ENCODE results near the gene TRMT2A. TPM values are rescaled to one million over a fixed set of nuclear protein-coding genes. Genes with fewer than 3 reads are reported as not detected.

Gene TRMT2A
- total RNA-seq, 2 donors from 2014 or later, result 76.8 to 98.6 TPM

DNA sequence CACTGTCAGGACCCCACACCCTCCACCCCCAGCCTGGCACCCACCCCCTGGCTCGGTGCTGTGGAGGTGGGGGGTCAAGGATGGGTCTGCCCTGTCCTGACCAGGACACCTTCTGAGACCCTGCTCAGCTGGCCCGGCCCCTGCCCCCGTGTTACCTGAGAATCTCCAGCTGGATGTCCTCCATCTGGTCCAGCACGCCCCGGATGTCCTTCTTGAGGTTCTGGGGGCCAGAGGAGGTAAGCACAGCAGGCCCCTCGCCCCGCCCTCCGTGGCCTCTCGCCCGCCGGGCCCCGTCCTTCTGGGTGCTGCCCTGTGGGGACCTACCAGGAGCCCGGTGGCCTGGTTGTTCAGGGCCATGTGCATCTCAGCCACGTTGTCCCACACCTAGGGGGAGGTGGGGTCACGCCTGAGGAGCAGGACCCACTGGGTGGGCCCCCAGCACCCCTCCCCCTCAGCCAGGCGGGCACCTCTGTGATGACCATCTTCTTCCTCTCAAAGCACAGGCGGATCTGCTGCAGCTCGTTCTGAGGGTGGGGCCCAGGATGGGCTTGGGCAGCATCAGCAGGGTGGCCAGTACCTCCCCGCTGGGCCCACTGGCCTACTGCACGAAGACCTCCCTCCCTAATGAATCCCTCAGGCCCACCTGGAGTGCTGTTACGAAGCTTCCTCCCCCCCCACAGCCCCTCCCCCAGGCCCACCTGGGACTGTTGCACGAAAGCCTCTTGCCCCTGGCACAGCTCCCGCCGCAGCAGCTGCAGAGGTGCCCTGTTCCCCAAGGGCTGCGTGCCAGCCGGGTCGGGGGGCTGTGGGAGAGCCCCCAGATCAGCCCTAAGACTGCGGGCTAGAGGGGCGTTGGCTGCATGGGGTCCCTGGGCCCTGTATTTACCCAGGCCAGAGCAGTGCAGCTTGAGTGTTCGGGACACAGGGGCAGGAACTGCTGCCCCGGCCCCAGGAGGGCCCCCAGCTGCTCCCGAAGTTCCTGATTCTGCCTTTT lies 32.5 kb upstream of the TRMT2A start:
- H3K27me3 ChIP-seq, result no peaks in the 10 kb centered on the region
- H3K27ac ChIP-seq, result no peak overlapping the region
- no peak for ATAC-seq
- no peak for TF ChIP-seq POLR2A (IDR thresholded peaks at IDR 0.05)
- TF ChIP-seq, protein P1, sequence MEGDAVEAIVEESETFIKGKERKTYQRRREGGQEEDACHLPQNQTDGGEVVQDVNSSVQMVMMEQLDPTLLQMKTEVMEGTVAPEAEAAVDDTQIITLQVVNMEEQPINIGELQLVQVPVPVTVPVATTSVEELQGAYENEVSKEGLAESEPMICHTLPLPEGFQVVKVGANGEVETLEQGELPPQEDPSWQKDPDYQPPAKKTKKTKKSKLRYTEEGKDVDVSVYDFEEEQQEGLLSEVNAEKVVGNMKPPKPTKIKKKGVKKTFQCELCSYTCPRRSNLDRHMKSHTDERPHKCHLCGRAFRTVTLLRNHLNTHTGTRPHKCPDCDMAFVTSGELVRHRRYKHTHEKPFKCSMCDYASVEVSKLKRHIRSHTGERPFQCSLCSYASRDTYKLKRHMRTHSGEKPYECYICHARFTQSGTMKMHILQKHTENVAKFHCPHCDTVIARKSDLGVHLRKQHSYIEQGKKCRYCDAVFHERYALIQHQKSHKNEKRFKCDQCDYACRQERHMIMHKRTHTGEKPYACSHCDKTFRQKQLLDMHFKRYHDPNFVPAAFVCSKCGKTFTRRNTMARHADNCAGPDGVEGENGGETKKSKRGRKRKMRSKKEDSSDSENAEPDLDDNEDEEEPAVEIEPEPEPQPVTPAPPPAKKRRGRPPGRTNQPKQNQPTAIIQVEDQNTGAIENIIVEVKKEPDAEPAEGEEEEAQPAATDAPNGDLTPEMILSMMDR (IDR thresholded peaks at IDR 0.05), result no peak
- no peak for DNase-seq
- intact Hi-C loops (cut with DNase I), result no loop called here
- H3K4me1 ChIP-seq, result no peaks in the 10 kb centered on the region
- H3K9me3 ChIP-seq, result no peaks in the 10 kb centered on the region
- H3K4me3 ChIP-seq, result no peak overlapping the region
- 55 to 67% methylated on average over 11 to 30 of the region's 32 CpGs for WGBS, 2 donors
- H3K36me3 ChIP-seq (replicated peaks in 1 of 2; ENCODE audit: insufficient read depth in 1 of 2, low read depth in 2 of 2), result no peaks in the 10 kb centered on the region

DNA sequence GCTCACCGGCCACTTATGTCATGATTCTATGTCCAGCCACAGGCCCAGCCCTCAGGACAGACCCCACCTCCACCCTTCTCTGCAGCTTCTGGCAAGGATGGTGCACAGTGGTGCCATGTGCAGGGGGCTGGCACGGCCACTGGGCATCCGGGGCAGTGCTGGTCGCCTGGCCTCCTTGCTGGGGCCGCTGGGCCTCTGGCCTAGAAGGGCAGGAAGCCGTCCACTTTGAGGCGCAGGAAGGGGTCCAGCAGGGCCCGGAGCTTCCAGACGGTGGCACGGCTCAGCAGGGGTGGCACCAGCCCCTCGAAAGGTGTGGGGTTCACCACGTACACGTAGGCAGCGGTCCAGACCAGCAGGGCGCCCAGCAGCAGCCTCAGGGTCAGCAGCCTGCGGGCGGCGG lies 31.4 kb upstream of the TRMT2A start:
- intact Hi-C loops (cut with DNase I), result no loop called here
- no peak for ATAC-seq
- no peak overlapping the region for H3K27ac ChIP-seq

DNA sequence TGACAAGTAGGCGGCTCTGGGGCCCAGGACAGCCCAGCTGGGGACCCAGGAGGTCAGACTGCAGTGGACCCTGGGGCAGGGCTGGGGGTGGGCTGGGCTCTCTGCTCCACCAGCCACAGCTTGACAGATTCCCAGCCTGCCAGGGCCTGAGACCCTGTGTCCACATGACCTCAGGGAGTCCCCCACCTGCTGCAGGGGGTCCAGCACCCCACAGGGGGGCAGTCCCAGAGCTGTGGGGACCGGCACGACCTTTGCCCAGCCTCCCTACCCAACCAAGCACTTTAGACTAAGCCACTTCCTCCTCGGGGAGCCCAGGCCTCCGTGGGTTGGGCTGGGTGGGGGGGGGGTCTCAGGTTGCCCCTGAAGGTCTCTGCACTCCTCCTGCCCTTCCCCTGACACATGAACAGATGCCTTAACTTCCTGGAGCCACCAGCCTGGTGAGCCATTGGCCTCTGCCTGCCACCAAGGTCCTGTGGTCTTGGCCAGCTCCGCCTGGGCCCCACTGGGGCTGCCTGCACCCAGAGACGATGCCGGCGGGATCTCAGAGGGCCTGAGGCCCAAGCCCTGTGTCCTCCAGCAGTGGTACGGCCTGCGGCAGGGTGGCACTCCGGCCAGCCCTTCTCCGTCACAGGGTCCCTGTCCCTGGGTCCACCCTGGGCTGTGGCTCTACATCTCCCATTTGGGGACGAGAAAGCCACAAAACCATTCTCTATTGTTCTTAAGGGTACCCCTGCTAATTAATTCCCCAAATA lies 30.4 kb upstream of the TRMT2A start:
- Histone ChIP-seq H3K9me3 (no peaks in the 10 kb centered on the region), H3K36me3 (replicated peaks in 1 of 2; ENCODE audit: insufficient read depth in 1 of 2, low read depth in 2 of 2) (no peaks in the 10 kb centered on the region), H3K4me3 (no peak overlapping the region), H3K4me1 (no peaks in the 10 kb centered on the region), H3K27ac (no peak overlapping the region), H3K27me3 (no peaks in the 10 kb centered on the region)
- DNase-seq (no peak), ATAC-seq (no peak)
- 84 to 88% methylated on average over 8 to 10 of the region's 14 CpGs for WGBS, 2 donors
- intact Hi-C loops (cut with DNase I), result no loop called here
- TF ChIP-seq, protein P1 (IDR thresholded peaks at IDR 0.05), result no peak
- no peak for TF ChIP-seq POLR2A (IDR thresholded peaks at IDR 0.05)

More for the DNA sequence above, 31.4 kb upstream of the TRMT2A start:
- WGBS, 2 donors, result 84% methylated on average over 16 of the region's 18 CpGs; no CpG with 5 or more reads in 1 of the 2 donors
- Histone ChIP-seq H3K4me1 (no peaks in the 10 kb centered on the region), H3K9me3 (no peaks in the 10 kb centered on the region), H3K4me3 (no peak overlapping the region), H3K36me3 (replicated peaks in 1 of 2; ENCODE audit: insufficient read depth in 1 of 2, low read depth in 2 of 2) (no peaks in the 10 kb centered on the region), H3K27me3 (no peaks in the 10 kb centered on the region)
- TF ChIP-seq POLR2A (IDR thresholded peaks at IDR 0.05), result no peak
- TF ChIP-seq, protein P1 (IDR thresholded peaks at IDR 0.05), result no peak
- DNase-seq, result no peak

DNA sequence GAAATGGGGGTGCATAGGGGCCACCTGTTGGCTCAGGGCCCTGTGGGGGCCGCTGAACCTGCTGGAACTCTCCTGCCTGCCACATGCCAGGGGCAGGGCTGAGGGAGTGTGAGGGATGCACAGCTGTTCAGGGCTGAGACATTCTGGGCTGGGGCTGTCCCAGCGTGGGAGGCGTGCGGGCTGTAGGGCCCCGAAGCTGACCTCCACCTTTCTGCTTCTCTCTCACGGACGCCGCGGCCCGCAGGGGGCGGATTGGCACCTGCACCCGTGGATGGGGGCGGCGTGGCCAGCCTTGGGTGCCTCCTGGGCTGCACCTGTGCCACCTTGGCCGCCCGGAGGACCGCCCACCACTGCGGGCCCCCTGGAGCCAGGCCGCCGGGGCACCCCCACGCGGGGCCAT lies 29.8 kb upstream of the TRMT2A start:
- DNase-seq (no peak), ATAC-seq (no peak)
- Histone ChIP-seq H3K4me1 (no peaks in the 10 kb centered on the region), H3K4me3 (no peak overlapping the region), H3K9me3 (no peaks in the 10 kb centered on the region), H3K27ac (no peak overlapping the region), H3K36me3 (replicated peaks in 1 of 2; ENCODE audit: insufficient read depth in 1 of 2, low read depth in 2 of 2) (no peaks in the 10 kb centered on the region), H3K27me3 (no peaks in the 10 kb centered on the region)
- intact Hi-C loops (cut with DNase I), result no loop called here
- TF ChIP-seq POLR2A (IDR thresholded peaks at IDR 0.05), result no peak
- TF ChIP-seq, protein P1 (IDR thresholded peaks at IDR 0.05), result no peak
- WGBS, 2 donors, result 67 to 81% methylated on average over 1 to 20 of the region's 22 CpGs

All from body of pancreas (tissue), 4 donors.